Fibroblast of skin of right quadriceps (primary cell): ENCODE data around the gene XIAP.
"Not testable (repeated sequence)": the region's sequence is repeated elsewhere in the genome, so short reads cannot be mapped to it uniquely, and the experiment has no call there.

Experiments
- DNase-seq: peaks from one replicate; pipeline ENCODE4 v3.0.0-alpha.2; 2013

Gene XIAP

DNA sequence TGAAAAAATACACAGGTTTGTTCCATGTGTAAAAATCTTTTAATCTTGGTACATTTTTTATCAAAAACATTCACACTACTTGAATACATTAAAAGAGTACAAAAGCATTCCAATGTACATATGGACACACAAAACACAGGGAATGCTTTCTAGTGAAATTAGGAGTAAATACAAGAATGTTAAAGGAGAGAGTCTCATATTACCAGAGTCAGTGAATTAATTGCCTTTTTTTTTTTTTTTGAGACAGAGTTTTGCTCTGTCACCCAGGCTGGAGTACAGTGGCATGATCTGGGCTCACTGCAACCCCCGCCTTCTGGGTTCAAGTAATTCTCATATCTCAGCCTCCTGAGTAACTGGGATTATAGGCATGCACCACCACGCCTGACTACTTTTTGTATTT is 17.0 kb downstream of the XIAP start:
- DNase-seq: no peak

DNA sequence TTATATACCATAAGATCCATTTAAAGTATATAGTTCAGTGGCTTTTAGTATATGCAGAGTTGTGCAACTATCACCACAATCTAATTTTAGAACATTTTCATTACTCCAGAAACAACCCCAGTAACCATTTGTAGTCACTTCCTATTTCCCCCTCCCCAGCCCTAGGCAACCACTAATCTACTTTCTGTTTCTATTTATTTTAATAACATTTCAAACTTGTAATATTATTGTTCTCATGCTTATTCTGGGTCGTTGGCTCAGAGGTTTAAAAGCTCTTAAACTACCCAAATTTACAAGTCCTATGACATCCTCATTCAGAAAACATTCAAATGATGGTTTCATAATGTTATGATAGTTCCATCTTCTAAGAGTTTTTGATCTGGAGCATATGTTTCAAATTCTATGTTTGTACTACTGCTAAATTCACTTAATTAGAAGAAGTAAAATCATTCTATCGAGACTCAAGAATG is 18.4 kb downstream of the XIAP start:
- peak; percentile 58 for DNase-seq

DNA sequence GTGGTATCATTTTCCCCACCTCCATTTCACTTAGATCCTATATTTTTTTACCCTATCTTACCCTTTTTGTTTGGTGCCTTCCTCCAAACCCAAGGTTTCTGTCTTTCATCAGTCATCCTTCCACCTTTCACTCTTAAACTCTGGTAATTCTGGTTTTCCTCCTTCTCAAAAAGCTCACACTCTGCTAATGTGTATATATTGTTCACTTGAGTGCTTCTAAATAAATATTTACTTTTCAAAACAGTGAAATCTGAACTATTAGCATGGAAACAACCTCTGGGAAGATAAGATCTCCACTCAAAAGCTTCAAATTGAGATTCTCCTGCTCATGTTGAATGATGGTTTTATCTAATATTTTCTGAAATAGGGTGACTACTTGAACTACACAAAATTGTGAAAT is 21.5 kb downstream of the XIAP start:
- DNase-seq: no peak

DNA sequence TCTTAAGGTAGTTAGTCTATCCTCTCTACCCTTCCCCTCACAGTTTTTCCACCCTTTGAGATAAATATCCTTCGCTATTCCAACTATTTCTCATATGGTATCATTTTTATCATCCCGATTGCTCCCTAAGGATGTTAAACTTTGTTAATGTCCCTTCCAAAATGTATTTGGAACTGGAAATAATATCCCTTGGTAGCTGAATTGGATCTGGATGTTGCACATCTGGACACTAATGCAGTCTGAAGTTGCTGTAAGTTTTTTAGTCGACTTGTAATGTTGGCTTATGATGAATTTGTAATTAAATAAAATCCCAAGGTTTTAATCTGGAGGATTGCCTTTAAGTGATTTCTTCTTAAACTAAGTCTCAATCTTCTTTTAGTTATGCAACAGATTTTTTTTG is 22.5 kb downstream of the XIAP start:
- DNase-seq: no peak

DNA sequence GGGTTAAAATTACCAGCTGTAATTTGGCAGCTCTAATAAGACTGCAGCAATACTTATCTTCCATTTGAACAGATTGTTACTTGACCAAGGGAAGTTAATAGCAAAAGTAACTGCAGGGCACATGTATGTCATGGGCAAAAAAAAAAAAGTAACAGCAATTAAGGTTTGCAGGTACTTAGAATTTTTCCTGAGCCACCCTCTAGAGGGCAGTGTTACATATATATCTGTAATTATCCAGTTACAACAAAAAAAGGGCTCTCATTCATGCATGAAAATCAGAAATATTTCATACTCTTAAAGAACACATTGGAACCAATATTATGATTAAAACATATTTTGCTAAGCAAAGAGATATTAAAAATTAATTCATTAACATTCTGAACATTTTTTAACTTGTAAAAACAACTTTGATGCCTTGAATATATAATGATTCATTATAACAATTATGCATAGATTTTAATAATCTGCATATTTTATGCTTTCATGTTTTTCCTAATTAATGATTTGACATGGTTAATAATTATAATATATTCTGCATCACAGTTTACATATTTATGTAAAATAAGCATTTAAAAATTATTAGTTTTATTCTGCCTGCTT is 25.1 kb downstream of the XIAP start:
- DNase-seq: peak; percentile 39

DNA sequence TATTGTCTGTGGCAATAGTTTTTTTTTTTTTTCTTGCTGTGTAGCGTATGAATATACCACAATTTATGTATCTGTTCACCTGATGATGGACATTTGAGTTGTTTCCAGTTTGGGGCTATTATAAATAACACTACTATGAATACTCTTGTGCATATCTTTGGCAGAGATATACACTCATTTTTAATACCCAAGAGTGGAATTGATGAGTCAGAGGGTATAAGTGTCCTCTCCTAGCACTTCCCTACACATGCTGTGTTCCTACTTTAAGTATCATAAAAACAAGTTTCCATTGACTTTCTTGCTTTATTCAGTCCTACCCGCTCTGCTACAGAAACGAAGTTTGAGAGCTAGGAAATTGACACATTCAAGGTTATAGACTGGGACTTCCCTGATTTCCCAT is 39.8 kb downstream of the XIAP start:
- DNase-seq: peak; percentile 48

DNA sequence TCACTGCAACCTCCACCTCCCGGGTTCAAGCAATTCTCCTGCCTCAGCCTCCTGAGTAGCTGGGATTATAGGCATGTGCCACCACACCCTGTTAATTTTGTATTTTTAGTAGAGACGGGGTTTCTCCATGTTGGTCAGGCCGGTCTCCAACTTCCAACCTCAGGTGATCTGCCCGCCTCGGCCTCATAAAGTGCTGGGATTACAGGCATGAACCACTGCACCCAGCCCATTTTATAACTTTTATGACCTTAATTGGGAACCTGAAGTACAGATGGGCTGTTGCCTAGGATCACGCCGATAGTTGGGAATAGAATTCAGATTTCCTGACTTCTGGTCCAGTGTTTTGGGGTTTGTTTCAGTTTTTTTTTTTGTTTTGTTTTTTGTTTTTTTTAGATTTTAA is 43.4 kb downstream of the XIAP start:
- not testable (repeated sequence) for DNase-seq

DNA sequence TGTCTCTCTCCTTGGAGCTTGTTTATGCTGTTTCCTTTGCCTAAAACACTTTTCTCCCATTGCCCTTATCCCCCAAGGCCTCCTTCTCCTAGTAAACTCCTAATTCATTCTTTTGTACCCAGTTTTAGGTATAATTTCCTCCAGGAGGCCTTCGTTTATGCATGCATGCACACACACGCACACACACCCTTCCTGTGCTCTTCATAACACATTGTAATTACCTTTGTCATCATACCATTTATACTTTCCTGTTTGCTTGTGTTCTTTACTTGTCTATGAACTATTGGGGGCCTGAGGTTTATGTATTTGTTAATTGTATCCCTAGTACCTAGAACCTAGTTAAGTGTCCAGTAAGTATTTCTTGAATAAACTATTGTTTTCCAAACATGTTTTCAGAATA is 45.5 kb downstream of the XIAP start:
- no peak for DNase-seq

DNA sequence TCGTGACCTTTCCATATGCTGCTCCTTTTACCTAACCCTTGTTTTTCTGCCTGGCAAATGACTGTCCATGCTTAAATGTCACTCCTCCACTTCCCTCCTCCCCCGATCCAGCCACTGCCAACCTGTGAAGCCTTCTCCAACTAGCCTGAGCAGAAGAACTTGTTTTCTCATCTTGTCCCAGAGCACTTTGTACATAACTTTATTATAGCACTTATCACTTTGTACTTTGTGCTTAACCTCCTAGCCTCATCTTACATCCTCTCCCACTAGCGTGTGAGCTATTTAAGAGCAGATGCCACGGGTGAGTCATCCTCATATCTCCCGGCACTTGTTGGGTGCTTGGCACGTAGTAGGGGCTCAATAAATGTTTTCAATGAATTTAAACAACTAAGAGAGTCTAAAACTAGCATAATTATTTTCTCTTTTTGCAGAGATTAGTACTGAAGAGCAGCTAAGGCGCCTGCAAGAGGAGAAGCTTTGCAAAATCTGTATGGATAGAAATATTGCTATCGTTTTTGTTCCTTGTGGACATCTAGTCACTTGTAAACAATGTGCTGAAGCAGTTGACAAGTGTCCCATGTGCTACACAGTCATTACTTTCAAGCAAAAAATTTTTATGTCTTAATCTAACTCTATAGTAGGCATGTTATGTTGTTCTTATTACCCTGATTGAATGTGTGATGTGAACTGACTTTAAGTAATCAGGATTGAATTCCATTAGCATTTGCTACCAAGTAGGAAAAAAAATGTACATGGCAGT is 46.9 kb downstream of the XIAP start:
- no peak for DNase-seq

DNA sequence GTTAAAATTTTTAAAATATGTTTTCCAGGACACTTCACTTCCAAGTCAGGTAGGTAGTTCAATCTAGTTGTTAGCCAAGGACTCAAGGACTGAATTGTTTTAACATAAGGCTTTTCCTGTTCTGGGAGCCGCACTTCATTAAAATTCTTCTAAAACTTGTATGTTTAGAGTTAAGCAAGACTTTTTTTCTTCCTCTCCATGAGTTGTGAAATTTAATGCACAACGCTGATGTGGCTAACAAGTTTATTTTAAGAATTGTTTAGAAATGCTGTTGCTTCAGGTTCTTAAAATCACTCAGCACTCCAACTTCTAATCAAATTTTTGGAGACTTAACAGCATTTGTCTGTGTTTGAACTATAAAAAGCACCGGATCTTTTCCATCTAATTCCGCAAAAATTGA is 49.7 kb downstream of the XIAP start:
- DNase-seq: peak; percentile 14

DNA sequence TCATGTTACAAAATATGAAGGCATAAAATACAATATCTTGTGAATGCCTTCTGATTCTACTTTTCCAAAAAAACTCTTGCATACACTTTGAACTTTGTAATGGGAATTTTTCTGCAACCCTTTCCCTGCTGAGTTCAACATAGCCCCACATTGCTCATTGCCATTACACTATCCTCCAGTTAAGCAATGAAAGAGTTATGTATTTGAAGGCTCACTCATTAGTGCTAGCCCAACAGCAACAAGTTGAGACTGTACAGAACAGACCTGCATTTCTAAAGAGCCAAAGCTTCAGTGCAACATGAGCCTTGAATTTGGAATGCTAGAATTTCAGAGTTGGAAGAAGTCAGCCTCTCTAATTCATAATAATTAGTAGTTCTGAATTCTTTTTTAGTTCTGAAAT is 57.2 kb downstream of the XIAP start:
- DNase-seq: no peak

DNA sequence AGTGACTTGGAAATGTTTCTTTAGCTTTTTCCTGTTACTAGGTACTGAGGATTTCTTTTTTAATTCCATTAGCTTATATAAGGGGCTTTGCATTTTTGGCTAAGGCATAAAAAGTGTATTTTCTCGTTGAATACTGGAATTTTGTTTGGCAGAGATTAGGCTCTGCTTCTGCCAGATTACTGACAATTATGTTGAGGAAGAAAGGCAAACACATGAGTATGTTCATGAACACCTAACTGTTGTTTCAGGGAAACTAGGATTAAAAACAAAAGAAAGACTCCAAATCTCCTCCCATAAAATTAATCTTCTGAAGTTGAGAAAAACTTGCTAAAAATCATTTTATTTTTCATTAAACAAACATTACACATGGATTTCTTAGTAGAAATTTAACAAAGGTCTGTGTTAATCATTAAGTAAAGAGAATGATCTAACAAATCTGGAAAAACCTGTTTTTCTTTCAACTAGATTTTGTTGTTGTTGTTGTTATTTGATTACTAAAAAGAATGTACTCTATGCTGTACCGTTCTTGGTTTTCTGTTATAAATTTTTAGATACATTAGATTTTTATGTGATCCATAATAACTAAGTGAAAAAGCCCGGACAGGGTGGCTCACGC is 58.4 kb downstream of the XIAP start:
- no peak for DNase-seq

DNA sequence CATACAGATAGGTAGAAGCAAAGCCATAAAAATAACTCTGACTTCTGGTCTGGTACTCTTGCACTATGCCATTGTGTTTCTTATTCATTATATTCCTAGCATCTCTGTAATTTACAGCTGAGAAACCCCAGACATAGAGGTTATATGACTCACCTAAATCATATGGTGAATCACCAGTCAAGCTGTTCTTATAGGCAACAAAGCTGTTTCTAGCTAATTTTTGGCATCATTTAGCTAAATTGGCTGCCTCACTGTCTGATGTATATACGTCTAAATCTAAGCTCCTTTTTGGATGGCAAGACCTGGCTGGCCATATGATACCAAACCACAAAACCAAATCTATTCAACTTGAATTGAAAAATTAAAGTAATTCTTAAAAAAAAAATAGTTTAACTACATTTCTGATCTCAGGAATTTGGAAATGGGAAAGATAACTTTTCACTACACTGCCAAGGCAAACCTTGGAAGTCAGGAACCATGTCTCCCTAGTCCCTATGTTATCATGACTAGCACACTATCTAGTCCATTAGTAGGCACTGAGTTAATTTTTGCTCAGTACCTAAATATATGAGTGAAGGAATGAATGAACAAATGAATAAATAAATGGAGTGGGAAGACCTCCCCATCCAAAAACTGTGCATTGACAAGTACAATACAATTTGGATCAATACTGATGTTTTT is 60.4 kb downstream of the XIAP start:
- DNase-seq: peak; percentile 88

DNA sequence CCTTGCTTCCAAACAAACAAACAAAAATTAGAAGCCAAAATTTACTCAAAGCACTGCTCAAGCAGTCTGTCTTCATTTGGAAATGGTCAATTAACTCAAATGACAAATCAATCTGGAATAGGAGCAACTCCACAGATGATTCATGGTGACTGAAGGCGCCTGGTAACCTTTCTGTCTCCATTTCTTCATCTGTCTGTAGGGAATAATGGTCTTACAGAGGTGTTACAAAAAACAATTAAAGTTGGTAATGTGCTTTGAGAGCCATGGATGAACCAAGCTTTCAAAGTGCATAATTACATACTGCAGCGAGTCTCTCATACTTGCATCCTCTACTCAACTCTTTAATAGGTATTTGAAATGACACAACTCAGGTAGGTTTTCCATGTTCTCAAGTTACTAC is 63.4 kb downstream of the XIAP start:
- DNase-seq: no peak

DNA sequence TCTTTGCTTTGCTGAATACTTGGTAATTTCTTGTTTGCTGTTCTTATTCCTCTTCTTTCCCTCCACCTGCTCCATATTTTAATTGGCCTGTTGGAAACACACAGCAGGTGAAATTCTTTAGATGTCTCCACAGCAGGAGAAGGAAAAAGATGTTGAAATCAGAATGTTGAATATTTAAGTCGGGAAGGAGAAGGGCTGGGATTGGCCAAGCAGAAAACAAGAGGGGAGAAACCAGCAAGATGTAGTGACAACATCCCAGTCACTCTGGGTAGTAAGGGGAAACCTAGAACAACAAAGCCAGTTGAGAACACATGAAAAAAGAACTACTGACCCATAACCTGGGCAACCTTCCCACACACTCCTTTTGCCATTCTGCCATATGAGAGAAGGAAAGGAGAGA is 64.3 kb downstream of the XIAP start:
- no peak for DNase-seq

DNA sequence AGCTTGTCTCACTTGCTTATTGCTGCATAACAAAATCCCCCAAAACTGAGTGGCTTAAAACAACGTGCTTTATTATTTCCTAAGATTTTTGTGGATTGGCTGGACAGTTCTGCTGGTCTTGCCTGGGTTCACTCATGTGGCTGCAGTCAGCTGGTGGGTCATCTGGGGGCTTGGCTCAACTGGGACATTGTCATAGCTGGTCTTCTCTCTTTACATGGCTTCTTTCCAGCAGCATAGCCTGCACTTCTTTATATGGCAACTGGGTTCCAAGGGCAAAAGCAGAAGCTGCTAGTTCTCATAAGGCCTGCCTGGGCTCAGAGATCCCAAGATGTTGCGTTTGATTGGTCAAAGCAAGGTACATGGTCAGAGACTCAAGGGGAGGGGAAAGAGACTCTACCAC is 68.0 kb downstream of the XIAP start:
- DNase-seq: no peak

DNA sequence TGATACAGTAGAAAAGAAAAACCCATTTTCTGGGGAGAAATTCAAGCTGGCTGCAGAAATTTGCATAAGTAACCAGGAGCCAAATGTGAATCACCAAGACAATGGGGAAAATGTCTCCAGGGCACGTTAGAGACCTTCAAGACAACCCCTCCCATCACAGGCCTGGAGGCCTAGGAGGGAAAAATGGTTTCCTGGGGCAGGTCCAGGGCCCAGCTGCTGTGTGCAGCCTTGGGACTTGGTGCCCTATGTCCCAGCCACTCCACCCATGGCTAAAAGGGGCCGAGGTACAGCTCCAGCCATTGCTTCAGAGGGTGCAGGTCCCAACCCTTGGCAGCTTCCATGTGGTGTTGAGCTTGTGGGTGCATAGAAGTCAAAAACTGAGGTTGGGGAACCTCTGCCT is 72.2 kb downstream of the XIAP start:
- not testable (repeated sequence) for DNase-seq

DNA sequence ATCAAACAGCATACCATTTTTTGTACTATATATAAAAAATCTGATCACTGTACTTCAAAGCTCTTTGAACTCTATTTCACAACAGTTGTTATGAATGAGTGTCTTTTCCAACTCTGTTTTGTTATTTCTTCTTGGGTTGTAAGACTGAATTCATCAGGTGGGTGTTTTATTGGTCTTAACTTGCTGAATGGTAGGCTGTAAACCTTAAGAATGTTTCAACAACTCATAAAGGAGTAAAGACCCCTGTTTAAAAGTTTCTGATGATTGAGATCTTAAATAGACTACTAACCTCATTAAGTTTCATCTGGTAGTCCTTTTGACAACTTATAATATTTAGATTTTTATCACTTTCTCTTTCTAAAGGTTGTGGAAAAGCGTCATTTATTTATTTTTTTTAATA is 83.2 kb downstream of the XIAP start:
- no peak for DNase-seq

DNA sequence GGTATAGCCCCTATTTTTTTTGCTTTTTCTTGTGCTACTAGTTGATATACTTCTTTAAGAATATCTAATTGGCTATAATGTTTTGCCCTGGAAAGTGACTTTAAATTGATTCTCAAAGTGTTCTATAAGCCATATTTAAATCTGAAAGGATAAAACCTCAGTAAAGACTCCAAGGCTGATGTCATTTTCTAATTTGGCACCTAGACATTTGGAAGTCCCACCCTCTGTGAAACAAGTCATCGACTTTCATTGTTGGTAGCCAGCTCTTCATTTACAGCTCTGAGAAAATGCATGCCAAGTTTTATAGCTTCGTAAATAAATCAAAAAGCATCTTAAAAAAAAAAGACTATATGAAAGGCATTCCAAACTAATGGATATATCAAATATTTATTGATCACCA is 83.6 kb downstream of the XIAP start:
- no peak for DNase-seq

DNA sequence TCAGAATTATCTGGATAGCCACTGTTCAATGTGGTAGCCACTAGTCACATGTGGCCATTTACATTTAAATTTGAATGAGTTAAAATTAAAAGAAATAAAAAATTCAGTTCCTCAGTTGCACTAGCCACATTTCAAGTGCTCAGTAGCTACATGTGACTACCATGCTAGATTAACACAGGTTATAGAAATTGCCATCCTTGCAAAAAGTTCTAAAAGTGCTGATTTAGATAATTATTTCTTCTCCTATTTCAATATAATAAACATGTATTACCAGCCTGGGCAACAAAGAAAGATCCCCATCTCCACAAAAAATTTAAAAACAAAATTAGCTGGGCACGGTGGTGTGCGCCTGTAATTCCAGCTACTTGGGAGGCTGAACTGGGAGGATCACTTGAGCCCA is 90.0 kb downstream of the XIAP start:
- no peak for DNase-seq

DNA sequence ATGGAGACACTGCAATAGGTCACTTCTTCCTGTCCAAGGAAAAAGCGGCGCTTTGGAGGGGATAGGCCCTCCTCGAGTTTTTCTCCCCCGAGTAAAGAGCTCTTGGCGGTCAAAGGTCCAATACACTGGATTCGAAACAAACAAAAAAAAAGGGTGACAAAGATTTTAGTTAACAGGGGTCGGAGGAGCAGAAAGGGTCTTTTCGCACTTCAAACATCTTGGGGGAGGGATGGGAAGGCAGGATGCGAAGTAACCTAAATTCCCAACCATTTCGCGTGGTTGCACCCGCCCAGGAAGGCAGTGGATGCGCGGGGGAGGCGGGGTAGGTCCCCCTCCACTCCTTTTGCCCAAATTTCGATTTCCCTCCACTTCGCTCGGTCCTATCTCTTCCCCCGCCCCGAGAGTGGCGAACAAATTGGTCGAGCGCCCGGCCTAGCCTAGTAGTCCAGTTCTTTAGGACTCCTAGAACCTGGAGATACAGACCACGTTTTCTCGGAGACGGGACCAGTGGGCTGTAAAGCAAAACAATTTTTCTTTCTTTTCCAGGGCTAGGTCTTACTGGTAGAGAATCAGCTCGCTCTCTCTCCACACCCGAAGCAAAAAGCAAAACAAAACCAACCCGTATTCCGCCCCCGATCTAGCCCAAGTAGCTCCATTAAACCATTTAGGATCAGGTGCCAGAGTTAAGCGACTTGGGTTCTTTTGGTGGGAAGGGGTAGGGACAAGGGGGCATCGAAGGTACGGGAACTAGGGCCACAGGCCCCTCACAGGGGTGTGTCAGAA is 99.6 kb downstream of the XIAP start:
- peak; percentile 12 for DNase-seq

DNA sequence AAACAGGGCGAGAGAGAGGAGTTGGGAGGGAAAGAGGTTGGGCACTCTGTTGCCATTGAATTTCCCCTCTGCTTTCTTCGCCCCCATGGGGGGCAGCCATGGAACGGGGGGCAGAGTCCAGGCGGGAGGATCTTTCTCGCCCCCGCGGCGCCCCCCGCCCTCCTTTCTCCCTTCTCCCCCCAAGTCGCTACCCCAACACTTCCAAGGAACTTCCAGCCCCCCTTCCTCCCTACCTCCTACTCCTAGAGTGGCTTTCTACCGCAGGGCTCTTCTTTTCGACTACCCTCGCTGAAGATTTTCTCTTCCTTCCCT is 101.1 kb downstream of the XIAP start:
- DNase-seq: no peak
